ENCODE results near the gene MICAL2.

DNA sequence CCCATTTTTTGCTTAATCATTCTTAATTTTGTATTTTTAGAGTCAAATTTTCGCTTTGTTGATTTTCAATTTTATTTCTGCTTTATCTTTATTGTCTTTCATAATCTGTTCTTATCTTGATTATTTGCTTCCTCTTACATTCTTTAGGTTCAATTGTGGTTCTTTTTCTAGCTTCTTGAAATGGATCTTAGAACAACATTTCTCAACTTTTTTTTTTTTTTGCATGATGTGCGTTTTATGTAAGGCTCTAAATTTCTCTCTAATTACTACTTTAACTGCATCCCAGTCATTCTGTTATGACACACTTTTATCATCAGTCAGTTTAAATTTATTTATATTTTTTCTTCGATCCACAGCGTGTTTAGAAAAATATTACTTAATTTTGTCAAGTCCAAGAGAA lies 201.7 kb downstream of the MICAL2 start:
- TF ChIP-seq, protein P1, sequence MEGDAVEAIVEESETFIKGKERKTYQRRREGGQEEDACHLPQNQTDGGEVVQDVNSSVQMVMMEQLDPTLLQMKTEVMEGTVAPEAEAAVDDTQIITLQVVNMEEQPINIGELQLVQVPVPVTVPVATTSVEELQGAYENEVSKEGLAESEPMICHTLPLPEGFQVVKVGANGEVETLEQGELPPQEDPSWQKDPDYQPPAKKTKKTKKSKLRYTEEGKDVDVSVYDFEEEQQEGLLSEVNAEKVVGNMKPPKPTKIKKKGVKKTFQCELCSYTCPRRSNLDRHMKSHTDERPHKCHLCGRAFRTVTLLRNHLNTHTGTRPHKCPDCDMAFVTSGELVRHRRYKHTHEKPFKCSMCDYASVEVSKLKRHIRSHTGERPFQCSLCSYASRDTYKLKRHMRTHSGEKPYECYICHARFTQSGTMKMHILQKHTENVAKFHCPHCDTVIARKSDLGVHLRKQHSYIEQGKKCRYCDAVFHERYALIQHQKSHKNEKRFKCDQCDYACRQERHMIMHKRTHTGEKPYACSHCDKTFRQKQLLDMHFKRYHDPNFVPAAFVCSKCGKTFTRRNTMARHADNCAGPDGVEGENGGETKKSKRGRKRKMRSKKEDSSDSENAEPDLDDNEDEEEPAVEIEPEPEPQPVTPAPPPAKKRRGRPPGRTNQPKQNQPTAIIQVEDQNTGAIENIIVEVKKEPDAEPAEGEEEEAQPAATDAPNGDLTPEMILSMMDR (IDR thresholded peaks at IDR 0.05), result no peak
- TF ChIP-seq POLR2A (IDR thresholded peaks at IDR 0.05), result no peak

All from thyroid gland (tissue), 4 donors.